Right ventricle myocardium superior (tissue), 1 donor: Measurements from ENCODE around the gene S100A3. TPM values are rescaled to one million over a fixed set of nuclear protein-coding genes. Genes with fewer than 3 reads are reported as not detected.
"Not testable (repeated sequence)": the region's sequence is repeated elsewhere in the genome, so short reads cannot be mapped to it uniquely, and the experiment has no call there.

ENCODE experiments used
- ATAC-seq: fragments of 200-7000 bp; cut with Tn5 transposase; one replicate; pipeline ENCODE4 v1.9.1; 2020; ENCODE audit warnings: mild to moderate bottlenecking; ENCODE audit not compliant: poor library complexity
- DNase-seq: peaks from one replicate; pipeline ENCODE4 v3.0.0-alpha.2; 2020
- intact Hi-C: fragments of 100-400 bp; cut with DNase I; formaldehyde crosslinking; loops from one replicate; pipeline ENCODE4 v1.11.2; 2022
- total RNA-seq: library from RNA; stranded (reverse); fragmentation: NEBNext Ultra II Directional; extraction: Animal tissue kit (Norgen Biotek cat#: 25700); gene quantifications from one replicate; pipeline ENCODE4 v1.2.1, GENCODE V29; 2021
- donor health status: DM: no; HTN: yes; CAD: no; lungs with severe emphysema.

S100A3 gene
- total RNA-seq, 1 donor from 2014 or later, result 0.70 TPM

DNA sequence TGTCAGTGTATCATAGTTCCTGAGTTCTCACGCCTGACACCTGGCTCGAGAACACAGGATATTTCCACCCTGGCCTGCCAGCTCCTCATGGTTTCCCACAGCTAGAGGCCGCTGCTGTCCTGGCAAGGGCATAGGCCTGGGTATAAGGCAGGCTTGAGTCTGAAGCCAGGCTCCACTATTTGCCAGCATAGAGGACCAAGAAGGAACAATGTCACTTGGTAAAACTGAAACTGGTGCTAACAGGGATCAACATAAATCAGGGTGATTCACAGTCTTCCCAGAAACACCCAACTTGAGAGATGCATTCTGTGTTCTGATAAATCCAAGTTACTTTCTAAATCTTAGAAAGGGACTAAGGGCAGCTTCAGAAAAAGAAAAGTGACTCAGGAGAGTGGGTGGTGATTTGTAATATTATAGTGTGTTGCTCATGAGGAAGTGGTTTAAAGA is 23.5 kb upstream of the S100A3 start:
- ATAC-seq, result peak; percentile 89
- intact Hi-C loops, result loop anchor here (10.0 kb wide), 1 partner anchor 92 kb away; no protein-coding TSS in a partner anchor
- DNase-seq, result peak; percentile 88

DNA sequence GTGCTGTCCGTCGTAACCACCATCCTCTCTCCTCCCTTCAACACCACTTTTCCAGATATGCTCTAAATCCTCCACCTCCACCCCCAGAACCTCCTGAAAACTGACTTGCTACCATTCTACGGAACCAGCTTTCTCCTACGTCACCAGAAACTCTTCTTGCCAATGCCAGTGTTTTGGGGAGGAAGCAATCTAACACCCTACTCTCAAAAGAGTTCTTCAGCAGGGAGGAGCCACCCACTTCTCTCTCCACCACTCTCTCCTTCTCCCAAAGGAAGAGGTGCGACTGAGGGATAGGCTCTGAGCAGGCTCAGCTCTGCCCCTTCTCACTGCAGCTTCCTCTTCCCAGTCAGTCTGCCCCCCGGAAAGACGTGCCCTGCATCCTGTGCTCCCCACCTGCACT is 22.6 kb upstream of the S100A3 start:
- DNase-seq (no peak), ATAC-seq (no peak)
- intact Hi-C loops, result loop anchor here (10.0 kb wide), 1 partner anchor 93 kb away; no protein-coding TSS in a partner anchor

DNA sequence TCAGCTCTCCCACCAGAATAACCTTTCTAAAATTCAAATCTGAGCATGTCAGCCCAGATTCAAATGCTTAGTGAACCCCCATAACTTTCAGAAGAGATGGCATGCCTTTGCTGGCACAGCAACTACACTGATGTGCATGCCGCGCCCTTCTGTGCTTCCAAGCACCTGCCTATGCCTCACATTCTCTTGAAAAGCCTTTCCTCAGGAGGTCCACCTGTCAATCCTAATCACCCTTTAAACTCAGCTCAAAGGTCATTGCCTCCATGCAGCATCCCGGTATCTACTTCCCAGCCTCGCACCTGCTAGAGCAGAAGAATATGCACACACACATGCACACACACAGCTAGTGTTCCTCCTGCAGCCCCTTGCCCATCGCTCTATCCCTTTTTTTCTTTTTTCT is 21.8 kb upstream of the S100A3 start:
- no peak for ATAC-seq
- intact Hi-C loops, result loop anchor here (10.0 kb wide), 1 partner anchor 94 kb away; no protein-coding TSS in a partner anchor

DNA sequence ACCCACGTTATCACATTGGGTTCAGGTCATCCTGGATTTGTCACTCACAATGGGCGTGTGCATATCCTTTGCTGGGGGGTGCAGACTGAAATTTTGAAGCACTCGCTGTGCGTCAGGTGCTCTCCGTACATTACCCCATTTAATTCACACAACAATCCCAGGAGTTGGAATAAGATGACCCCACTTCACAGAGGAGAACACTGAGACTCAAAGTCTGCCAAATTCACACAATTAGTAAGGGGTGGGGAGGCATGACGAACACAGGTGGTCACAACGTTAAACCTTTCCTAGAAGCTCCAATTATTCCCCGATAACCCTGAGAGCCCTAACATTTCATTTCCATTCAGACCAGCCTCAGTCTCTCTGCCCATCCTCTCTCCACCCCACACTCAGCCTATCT is 20.4 kb upstream of the S100A3 start:
- ATAC-seq, result no peak
- no peak for DNase-seq
- intact Hi-C loops, result loop anchor here (2.0 kb wide), 1 partner anchor 37 kb away; no protein-coding TSS in a partner anchor

More for the DNA sequence above, 21.8 kb upstream of the S100A3 start:
- no peak for DNase-seq

DNA sequence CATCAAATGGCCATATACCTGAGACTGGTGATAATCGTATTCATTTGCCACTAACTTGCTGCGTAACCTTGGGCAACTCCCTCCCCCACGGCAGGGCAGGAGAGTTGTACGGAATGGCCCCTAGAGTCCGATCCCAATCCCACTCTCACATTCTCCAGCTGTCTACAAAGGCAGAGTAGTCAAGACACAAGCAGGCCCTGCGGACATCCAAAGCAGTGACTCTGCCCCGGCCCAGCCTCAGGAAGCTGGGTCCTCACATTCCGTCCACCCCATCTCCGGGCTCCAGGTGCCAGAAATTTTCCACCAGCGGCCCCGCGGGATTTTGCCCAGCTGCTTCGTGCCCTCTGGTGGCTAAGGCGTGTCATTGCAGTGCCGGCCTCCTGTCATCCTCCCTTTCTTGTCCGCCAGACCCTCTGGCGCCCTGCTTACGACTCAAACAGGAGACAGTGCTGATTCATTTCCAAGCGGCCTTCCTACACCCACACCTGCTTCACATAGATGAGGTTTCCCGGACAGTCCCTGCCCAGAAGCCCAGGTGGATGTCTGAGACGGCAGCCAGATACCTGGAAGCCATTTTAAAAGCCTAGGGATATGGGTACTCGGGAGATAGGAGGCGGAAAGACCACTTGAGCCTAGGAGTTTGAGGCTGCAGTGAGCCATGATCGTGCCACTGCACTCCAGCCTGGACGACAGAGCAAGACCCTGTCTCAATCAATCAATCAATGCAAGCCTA is 19.5 kb upstream of the S100A3 start:
- DNase-seq (peak; percentile 94), ATAC-seq (peak; percentile 39)
- intact Hi-C loops, result loop anchor here (2.0 kb wide), 1 partner anchor 36 kb away; no protein-coding TSS in a partner anchor

DNA sequence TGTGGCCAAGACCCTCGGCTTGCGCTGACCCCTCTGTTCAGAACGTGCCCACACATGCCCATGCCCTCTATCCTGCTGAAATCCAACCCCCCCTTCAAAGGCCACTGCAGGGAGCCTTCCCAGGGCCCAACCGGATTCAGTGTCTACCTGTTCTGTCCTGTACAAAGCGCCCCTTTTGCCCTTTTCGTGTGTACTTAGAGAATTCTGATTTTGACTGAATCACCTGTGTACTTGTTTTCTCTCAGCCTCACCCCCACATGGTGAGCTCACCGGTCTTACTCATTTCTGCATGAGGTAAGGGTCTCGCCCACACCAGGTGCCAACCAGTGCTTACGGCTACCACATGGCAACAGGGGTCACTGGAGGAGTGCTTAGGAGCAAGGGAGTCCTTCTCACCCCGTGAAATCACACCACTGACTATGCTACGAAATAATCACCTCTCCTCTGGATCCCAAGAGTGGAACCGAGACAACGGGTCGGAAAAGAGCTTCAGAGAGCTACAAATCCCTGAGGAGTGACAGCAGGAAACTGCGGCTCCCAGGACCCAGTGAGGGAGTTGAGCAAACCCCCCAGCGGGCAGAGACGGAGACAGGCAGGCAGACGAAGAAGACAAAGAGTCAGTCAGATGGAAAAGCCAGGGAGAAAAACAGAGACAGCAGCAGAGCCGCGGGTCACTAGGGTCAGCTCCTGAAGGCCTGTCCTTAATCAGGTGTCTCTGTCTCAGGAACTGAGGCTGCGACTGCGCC is 18.7 kb upstream of the S100A3 start:
- ATAC-seq (no peak), DNase-seq (no peak)
- intact Hi-C loops, result loop anchor here (2.0 kb wide), 2 partner anchors 35 to 59 kb away; no protein-coding TSS in a partner anchor

DNA sequence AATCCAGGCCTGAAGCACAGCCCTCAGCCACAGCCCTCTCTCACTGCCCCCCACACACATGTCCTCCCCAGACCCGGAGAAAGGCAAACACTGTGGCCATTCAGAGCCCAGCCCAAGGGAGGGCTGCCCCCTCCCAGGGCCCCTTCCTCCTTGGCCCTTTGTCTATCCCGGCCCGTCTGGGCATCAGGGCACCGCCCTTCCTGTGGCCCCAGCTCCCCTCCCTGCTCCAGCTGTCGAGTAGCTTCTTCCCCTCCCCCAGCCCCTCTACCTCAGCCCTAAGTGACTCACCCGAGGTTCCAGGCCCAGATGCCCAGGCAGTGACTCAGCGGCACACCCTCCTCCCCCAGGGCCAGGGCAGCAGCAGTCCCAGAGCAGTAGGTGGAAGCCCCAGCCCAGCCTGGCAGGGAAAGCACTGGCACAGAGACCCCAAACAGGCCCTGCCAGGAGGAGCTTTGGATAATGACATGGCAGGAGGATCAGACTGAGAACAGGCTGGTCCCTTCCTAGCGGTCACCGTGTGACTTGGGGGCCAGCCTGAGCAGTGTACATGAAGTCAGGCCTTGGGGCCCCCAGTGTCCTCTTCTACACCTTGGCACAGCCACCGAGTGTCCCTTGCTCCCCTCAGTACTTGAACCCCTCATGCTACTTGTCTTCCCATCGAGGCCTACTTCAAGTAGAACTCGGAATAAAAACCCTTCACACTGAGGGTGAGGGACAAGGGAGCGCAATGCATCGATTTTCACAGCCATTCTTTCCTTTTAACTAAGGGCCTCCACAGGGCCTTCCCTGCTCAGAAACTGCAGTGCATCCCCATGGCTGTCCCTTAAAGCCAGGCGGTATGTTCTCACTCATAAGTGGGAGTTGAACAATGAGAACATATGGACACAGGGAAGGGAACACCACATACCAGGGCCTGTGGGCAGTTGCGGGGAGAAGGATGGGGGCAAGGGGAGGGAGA is 17.6 kb upstream of the S100A3 start:
- peak; percentile 94 for DNase-seq
- ATAC-seq, result peak; percentile 90
- intact Hi-C loops, result loop anchor here (2.0 kb wide), 1 partner anchor 58 kb away; no protein-coding TSS in a partner anchor

DNA sequence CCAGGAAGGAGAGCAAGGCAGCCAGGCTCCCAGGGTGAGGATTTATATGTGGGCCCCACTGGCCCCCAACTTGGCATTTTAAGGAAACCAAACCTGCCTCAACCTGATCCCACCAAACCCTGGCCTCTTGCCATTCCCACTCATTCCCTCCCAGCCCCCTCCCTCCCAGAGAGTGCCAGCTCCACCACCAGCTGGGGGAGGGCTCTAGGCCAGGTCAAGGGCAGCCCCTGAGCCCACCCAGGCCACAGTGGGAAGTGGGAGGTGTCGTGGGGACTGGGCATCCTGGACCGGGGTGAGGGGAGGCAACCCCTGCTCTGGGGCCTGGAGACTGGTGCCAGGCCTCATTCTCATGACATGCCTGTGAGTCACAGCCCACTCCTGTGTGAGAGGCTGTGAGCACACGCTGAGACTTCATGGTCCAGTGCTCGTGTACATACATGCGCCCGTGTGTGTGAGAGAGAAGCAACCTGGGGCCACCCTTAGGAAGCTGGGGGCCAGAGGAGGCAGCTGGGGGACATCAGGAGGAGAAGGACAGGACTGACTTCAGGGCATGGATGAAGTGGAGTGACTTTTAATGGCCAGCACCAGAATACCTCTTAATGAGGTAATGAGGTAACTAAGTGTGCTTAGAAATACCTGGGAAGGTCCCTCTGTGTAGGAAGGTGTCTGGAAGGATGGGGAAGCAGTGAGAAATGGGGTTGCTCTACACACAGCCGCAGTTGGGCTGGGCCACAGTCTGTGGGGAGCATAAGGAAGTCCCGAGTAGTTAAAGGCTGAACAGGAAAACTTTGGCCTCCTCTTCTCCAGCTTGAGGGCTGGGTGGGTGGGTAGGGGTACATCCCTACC is 16.7 kb upstream of the S100A3 start, which contains the start of gene S100A2:
TSS of gene S100A2 (minus strand) at position 316 of the 846 bp plus-strand sequence. CDS start 1,967 bp downstream, outside the sequence.
- ATAC-seq (peak; percentile 34), DNase-seq (no peak)
- intact Hi-C loops, result loop anchor here (2.0 kb wide), 1 partner anchor 57 kb away; no protein-coding TSS in a partner anchor

DNA sequence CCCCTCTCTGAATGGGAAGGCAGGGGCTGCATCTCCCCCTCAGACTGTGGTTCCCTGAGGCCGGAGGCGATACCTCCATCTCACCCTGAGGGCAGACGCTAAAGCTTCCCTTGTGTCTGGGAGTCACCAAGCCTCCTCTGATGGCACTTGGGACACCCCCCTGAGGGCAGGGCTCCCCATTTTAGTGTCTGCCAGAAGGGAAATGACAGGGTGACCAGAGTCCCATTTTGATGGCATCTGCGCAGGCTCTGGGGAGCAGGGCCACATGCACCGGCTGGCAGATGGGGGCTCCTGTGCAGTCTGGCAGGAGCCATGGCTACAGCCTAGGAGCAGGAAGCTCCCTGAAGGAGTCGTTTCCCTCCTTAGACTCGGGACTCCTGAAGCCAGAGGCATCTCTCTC is 14.9 kb upstream of the S100A3 start:
- no peak for DNase-seq
- intact Hi-C loops, result no loop called here
- ATAC-seq, result no peak

DNA sequence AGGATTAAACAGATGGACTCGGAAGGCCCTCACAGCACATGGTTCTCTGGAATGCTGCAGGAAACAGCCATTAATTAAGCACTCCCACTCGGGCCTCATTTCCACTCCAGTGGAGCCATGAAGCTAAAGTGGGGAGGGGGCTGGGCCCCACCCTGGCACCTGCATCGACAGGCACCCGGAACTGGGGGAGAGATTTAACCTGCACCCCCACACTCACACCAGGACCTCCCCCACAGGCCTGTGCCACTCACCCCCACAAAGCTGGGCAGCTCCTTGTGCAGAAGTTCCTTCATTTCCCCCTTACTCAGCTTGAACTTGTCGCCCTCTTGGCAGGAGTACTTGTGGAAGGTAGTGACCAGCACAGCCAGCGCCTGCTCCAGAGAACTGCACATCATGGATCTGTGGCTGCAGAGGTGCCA is 14.4 kb upstream of the S100A3 start:
- ATAC-seq, result no peak

DNA sequence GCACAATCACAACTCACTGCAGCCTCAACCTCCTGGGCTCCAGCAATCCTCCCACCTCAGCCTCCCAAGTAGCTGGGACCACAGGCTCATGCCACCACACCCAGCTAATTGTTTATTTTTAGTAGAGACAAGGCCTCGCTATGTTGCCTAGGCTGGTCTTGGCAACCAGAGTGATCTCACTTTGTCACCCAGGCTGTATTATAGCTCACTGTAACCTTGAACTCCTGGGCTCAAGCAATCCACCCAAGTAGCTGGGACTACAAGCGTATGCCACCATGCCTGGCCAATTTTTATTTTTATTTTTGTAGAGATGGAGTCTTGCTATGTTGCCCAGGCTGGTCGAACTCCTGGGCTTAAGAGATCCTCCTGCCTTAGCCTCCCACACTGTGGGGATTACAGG is 13.0 kb upstream of the S100A3 start:
- intact Hi-C loops, ATAC-seq: not testable (repeated sequence)

More for the DNA sequence above, 14.4 kb upstream of the S100A3 start:
- no peak for DNase-seq
- intact Hi-C loops, result no loop called here

DNA sequence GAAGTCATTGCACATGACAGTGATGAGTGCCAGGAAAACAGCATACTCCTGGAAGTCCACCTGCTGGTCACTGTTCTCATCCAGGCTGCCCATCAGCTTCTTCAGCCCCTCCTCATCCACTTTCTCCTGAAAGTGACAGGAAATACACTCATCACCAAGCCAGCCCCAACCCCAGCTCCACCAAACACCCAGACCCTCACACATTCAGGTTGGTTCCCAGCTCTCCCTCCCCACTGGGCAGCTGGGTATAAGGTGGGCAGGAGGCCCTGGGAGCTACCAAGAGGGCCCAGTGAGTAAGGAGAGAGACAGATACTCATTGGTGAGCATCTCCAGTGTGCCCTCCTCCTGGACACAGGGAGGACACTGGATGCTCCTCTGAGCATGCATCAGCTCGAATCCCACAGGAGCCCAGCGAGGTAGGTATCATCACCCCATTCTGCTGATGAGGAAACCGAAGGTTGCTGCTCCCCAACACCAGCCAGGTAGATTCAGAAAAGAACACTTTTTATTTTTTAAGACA is 12.5 kb upstream of the S100A3 start:
- intact Hi-C loops, result no loop called here
- DNase-seq (no peak), ATAC-seq (no peak)

More for the DNA sequence above, 13.0 kb upstream of the S100A3 start:
- not testable (repeated sequence) for DNase-seq

DNA sequence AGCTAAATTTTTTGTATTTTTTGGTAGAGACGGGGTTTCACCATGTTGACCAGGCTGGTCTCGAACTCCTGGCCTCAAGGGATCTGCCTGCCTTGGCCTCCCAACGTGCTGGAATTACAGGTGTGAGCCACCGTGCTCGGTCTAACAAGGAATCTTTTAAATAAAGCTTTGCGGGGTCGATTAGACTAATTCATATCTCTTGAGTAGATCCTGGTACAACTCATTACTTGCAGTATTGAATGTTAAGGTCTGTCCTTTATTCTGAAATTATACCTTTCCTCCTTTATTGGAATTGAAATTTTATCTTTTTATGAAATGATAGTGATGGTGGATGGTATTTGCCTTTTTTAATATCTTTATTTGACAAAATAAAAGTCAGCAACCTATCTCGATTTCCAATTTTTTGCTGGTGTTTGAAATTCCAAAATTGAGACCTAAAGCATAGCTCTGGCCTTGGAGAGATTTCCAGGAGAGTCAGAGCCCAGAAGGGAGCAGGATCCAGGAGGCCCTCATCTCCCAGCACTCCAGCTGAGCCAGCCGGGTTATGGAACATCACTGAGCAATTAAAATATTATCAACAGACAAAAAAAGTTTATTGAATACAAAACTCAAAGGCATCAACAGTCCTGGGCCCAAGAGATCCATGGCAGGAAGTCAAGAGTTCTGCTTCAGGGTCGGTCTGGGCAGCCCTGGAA is 11.9 kb upstream of the S100A3 start:
- ATAC-seq (no peak), DNase-seq (no peak)
- intact Hi-C loops, result no loop called here

DNA sequence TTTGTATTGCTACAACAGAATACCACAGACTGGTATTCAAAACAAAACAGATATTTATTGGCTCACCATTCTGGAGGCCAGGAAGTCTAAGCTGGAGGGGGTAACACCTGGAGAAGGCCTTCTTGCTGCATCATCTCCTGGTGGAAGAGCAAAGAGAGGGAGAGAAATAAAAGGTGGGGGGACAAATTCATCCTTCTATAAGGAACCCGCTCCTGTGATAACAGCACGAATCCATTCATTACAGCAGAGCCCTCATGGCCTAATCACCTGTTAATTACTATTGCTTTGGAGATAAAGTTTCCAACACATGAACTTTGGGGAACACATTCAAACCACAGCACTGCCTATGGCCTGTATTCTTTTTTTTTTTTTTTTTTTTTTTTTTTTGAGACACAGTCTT is 11.2 kb upstream of the S100A3 start:
- DNase-seq (no peak), ATAC-seq (no peak)
- intact Hi-C loops, result no loop called here

DNA sequence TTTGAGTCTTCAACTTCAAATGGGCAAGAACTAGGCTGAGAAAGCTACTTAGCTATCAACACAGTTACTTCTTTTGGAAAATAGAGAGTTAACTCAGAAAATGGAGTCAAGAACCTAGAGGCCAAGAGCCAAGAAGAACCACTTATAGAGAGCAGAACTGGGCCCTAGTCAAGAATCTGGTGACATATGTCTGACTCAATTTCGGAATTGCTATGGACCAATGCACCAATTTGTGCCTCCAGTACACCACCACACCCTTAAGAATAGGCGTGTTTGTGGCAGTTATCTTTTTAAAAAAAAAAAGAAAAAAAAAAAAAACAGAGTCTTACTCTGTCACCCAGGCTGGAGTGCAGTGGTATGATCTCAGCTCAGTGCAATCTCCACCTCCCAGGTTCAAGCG is 8.8 kb upstream of the S100A3 start:
- no peak for DNase-seq
- no peak for ATAC-seq
- intact Hi-C loops, result no loop called here

DNA sequence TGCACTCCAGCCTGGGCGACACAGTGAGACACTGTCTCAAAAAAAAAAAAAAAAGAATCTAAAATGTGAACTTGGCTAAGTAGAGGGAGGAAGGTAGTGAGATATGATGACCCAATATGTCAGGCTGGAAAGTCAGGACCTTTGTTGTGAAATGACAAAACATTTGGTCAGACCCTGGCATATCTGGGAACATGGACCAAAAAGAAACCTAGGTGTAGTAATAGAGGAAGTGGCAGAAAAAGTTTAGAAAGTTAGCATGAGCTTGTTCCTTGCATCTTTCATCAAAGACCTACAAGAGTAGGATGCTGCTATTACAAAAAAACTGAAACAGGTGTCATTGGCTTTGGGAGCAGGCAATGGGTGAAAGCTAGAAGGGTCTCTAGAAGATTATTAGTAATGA is 7.3 kb upstream of the S100A3 start:
- DNase-seq (no peak), ATAC-seq (no peak)
- intact Hi-C loops, result no loop called here
